Measurements from ENCODE around the gene BCAS3. TPM values are rescaled to one million over a fixed set of nuclear protein-coding genes. Genes with fewer than 3 reads are reported as not detected.
"Not testable (repeated sequence)": the region's sequence is repeated elsewhere in the genome, so short reads cannot be mapped to it uniquely, and the experiment has no call there.

Gene BCAS3
- total and polyA plus RNA-seq, 9 donors, result 9.4 to 37.0 (median 21.6) TPM

DNA sequence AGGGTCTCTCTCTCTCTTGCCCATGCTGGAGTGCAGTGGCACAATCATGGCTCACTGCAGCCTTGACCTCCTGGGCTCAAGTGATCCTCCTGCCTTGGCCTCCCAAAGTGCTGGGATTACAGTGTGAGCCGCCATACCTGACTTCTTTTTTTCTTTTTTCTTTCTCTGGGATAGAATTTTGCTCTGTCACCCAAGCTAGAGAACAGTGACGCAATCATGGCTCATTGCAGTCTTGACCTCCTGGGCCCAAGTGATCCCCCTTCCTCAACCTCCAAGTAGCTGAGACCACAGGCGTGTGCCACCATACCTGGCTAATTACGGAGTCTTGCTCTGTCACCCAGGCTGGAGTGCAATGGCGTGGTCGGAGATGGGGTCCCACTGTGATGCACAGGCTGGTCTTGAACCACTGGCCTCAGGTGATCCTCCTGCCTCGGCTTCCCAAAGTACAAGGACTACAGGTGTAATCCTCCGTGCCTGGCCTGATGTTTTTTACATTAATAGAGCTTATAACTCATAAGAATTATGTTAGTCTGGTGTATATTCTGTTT, 76.5 kb downstream of the BCAS3 start:
- 61 to 64% (median 61%) methylated on average over 8 of the region's 8 CpGs for WGBS, 3 donors
- H3K9me3 ChIP-seq, result no peaks in the 10 kb centered on the region
- no peak overlapping the region for H3K27ac ChIP-seq
- no peaks in the 10 kb centered on the region for H3K27me3 ChIP-seq
- no peaks in the 10 kb centered on the region for H3K4me1 ChIP-seq (ENCODE audit: insufficient read depth)
- DNase-seq, result no peak
- no peak overlapping the region for H3K4me3 ChIP-seq
- intact Hi-C loops (cut with DNase I), result no loop called here
- no peaks in the 10 kb centered on the region for H3K36me3 ChIP-seq
- TF ChIP-seq, protein P1, sequence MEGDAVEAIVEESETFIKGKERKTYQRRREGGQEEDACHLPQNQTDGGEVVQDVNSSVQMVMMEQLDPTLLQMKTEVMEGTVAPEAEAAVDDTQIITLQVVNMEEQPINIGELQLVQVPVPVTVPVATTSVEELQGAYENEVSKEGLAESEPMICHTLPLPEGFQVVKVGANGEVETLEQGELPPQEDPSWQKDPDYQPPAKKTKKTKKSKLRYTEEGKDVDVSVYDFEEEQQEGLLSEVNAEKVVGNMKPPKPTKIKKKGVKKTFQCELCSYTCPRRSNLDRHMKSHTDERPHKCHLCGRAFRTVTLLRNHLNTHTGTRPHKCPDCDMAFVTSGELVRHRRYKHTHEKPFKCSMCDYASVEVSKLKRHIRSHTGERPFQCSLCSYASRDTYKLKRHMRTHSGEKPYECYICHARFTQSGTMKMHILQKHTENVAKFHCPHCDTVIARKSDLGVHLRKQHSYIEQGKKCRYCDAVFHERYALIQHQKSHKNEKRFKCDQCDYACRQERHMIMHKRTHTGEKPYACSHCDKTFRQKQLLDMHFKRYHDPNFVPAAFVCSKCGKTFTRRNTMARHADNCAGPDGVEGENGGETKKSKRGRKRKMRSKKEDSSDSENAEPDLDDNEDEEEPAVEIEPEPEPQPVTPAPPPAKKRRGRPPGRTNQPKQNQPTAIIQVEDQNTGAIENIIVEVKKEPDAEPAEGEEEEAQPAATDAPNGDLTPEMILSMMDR (IDR thresholded peaks at IDR 0.05), result no peak
- TF ChIP-seq POLR2A (IDR thresholded peaks at IDR 0.05) (no peak), EP300 (IDR thresholded peaks at IDR 0.05) (no peak)

DNA sequence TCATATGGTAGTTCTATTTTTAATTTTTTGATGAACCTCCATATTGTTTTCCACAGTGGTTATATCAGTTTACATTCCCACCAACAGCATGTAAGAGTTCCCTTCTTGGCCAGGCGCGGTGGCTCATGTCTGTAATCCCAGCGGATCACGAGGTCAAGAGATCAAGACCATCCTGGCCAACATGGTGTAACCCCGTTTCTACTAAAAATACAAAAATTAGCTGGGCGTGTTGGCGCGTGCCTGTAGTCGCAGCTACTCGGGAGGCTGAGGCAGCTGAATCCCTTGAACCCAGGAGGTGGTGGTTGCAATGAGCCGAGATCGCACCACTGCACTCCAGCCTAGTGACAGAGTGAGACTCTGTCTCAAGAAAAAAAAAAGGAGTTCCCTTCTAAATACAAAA, 79.1 kb downstream of the BCAS3 start:
- intact Hi-C loops (cut with DNase I); H3K27ac ChIP-seq: not testable (repeated sequence)
- WGBS, 3 donors, result 81% methylated on average over 12 of the region's 12 CpGs

GRCh38 chr17:60757437-60757836, 79.8 kb downstream of the BCAS3 start:
- Histone ChIP-seq H3K36me3 (no peaks in the 10 kb centered on the region), H3K27me3 (no peaks in the 10 kb centered on the region), H3K9me3 (peaks cover 0 to 3% of the 10 kb centered on the region in 2 donors), H3K4me3 (no peak overlapping the region), H3K27ac (no peak overlapping the region), H3K4me1 (ENCODE audit: insufficient read depth) (no peaks in the 10 kb centered on the region)
- intact Hi-C loops (cut with DNase I), result no loop called here
- TF ChIP-seq EP300 (IDR thresholded peaks at IDR 0.05) (no peak), POLR2A (IDR thresholded peaks at IDR 0.05) (no peak)
- TF ChIP-seq, protein P1 (IDR thresholded peaks at IDR 0.05), result no peak
- 89 to 97% (median 96%) methylated on average over 1 of the region's 1 CpG for WGBS, 3 donors
- no peak for DNase-seq

More for the DNA sequence above, 79.1 kb downstream of the BCAS3 start:
- H3K4me3 ChIP-seq; H3K27me3 ChIP-seq; DNase-seq; H3K4me1 ChIP-seq (ENCODE audit: insufficient read depth); H3K36me3 ChIP-seq; H3K9me3 ChIP-seq: not testable (repeated sequence)

- no peaks in the 10 kb centered on the region for H3K36me3 ChIP-seq
- no peak overlapping the region for H3K4me3 ChIP-seq
- intact Hi-C loops (cut with DNase I), result no loop called here
- TF ChIP-seq, protein P1 (IDR thresholded peaks at IDR 0.05), result no peak
- no peak for TF ChIP-seq POLR2A (IDR thresholded peaks at IDR 0.05)
- TF ChIP-seq EP300 (IDR thresholded peaks at IDR 0.05), result no peak
- H3K27me3 ChIP-seq, result no peaks in the 10 kb centered on the region
- no peaks in the 10 kb centered on the region for H3K4me1 ChIP-seq (ENCODE audit: insufficient read depth)
- peaks cover 0 to 3% of the 10 kb centered on the region in 2 donors for H3K9me3 ChIP-seq
- no peak for DNase-seq
- H3K27ac ChIP-seq, result no peak overlapping the region
Measured at GRCh38 chr17:60759756-60760155, 82.1 kb downstream of the BCAS3 start.

GRCh38 chr17:60761301-60761700, 83.7 kb downstream of the BCAS3 start:
- WGBS, 3 donors, result 89 to 98% (median 96%) methylated on average over 6 of the region's 6 CpGs

More at GRCh38 chr17:60761301-60761700, 83.7 kb downstream of the BCAS3 start:
- intact Hi-C loops (cut with DNase I); H3K4me3 ChIP-seq; H3K4me1 ChIP-seq (ENCODE audit: insufficient read depth); DNase-seq; H3K36me3 ChIP-seq; H3K9me3 ChIP-seq; H3K27me3 ChIP-seq; H3K27ac ChIP-seq: not testable (repeated sequence)

Measured in ovary (tissue), 9 donors.